Endothelial cell of umbilical vein (primary cell): ENCODE measurements around the gene VWA7. TPM values are rescaled to one million over a fixed set of nuclear protein-coding genes. Genes with fewer than 3 reads are reported as not detected.
A peak's percentile ranks its signal among the peaks of the same experiment; 100 is the strongest.

ENCODE experiments used
- BruUV-seq: library from RNA; stranded (reverse); fragments of 400-500 nt; replicated peaks from 2 replicates; lab custom pipeline; 2021; lab: Mats Ljungman, UMichigan
- CTCF ChIA-PET: fragments of 300-600, 350-600 bp; sonication (Branson Sonifier 250); formaldehyde crosslinking; loops from one replicate; lab custom pipeline; 2021; ENCODE audit warnings: antibody characterized with exemption, inconsistent platforms; lab: Charles Lee
- POLR2A ChIA-PET: fragments of 300-600, 350-600 bp; sonication (Branson Sonifier 250); formaldehyde crosslinking; loops from one replicate; lab custom pipeline; 2021; ENCODE audit warnings: antibody characterized with exemption, inconsistent platforms; lab: Charles Lee
- DNase-seq: peaks from one replicate; pipeline ENCODE4 v3.0.0-alpha.2; 2011; ENCODE audit warnings: low read depth, low spot score
- FAIRE-seq: peaks from 2 replicates; lab custom pipeline; 2011; peaks lifted over from hg19 to GRCh38; lab: Jason Lieb, UNC
- H2AFZ ChIP-seq: 2 replicates; pipeline ENCODE4 v1.6.0; 2012; ENCODE audit warnings: low read depth, low read length, control low read depth, inconsistent platforms
- H3K27ac ChIP-seq: 2 replicates; pipeline ENCODE4 v1.5.1; 2011; ENCODE audit warnings: low read depth, mild to moderate bottlenecking, control low read depth, low read length, moderate library complexity; ENCODE audit not compliant: insufficient read depth
- H3K27me3 ChIP-seq, 2 experiments: 2 replicates each; pipeline versions ENCODE4 v1.6.0 to v1.6.1; 2011; ENCODE audit warnings: low read length in 2 of 2, mixed read lengths in 1 of 2; ENCODE audit not compliant: control insufficient read depth in 2 of 2, insufficient read depth in 2 of 2
- H3K36me3 ChIP-seq, 2 experiments: 2 replicates in 1 of 2; 3 replicates in 1 of 2; pipeline ENCODE4 v1.5.1; 2011; ENCODE audit warnings: low read length in 2 of 2, mild to moderate bottlenecking in 1 of 2, moderate library complexity in 1 of 2; ENCODE audit not compliant: control insufficient read depth in 2 of 2, insufficient read depth in 2 of 2; ENCODE audit errors: extremely low read depth in 1 of 2
- H3K4me1 ChIP-seq: 3 replicates; pipeline ENCODE4 v1.5.1; 2011; ENCODE audit warnings: mild to moderate bottlenecking, low read length; ENCODE audit not compliant: control insufficient read depth, insufficient read depth; ENCODE audit errors: extremely low read depth
- H3K4me2 ChIP-seq: 2 replicates; pipeline ENCODE4 v1.6.1; 2011; ENCODE audit warnings: low read length, control low read depth, mixed read lengths; ENCODE audit not compliant: insufficient read depth
- H3K4me3 ChIP-seq, 3 experiments: fragments of 200-600 bp in 1 of 3; sonication (generic), shearing (Covaris generic) in 1 of 3; replicated peaks in 1 of 3; 2 replicates each; pipeline ENCODE4 v1.5.1; 2011 to 2016; ENCODE audit warnings: control low read depth in 3 of 3, low read length in 3 of 3, mild to moderate bottlenecking in 2 of 3, inconsistent platforms in 1 of 3, low read depth in 1 of 3, moderate library complexity in 1 of 3; ENCODE audit not compliant: insufficient read depth in 1 of 3
- H3K79me2 ChIP-seq: 2 replicates; pipeline ENCODE4 v1.6.0; 2012; ENCODE audit warnings: low read length, inconsistent platforms; ENCODE audit not compliant: control insufficient read depth, insufficient read depth
- H3K9ac ChIP-seq: replicated peaks from 2 replicates; pipeline ENCODE3; 2011; ENCODE audit warnings: low read length, control low read depth; ENCODE audit not compliant: insufficient read depth; ENCODE audit errors: extremely low read depth
- H3K9me1 ChIP-seq: replicated peaks from 3 replicates; pipeline ENCODE4 v1.6.0; 2011; ENCODE audit warnings: mild to moderate bottlenecking, low read length; ENCODE audit not compliant: control insufficient read depth, insufficient read depth; ENCODE audit errors: extremely low read depth
- H3K9me3 ChIP-seq: replicated peaks from 2 replicates; pipeline ENCODE4 v1.5.1; 2012; ENCODE audit warnings: low read length, inconsistent platforms; ENCODE audit not compliant: control insufficient read depth, insufficient read depth
- H4K20me1 ChIP-seq: replicated peaks from 2 replicates; pipeline ENCODE3; 2011; ENCODE audit warnings: mild to moderate bottlenecking, low read length; ENCODE audit not compliant: control insufficient read depth, insufficient read depth; ENCODE audit errors: extremely low read depth
- CTCF ChIP-seq, 2 donors: IDR thresholded peaks; 1 replicate in 1 of 2; 2 replicates in 1 of 2; pipeline ENCODE4 v1.5.1; 2011; ENCODE audit warnings: low read length in 2 of 2, mild to moderate bottlenecking in 2 of 2, moderate library complexity in 2 of 2, control low read depth in 1 of 2, inconsistent platforms in 1 of 2, low read depth in 1 of 2; ENCODE audit not compliant: insufficient read depth in 1 of 2; ENCODE audit errors: extremely low read depth in 1 of 2
- EZH2 ChIP-seq: IDR thresholded peaks from 2 replicates; pipeline ENCODE4 v1.6.1; 2012; ENCODE audit warnings: borderline replicate concordance, low read depth, mild to moderate bottlenecking, moderate library complexity, low read length, inconsistent platforms; ENCODE audit not compliant: severe bottlenecking
- FOS ChIP-seq: IDR thresholded peaks from 2 replicates; pipeline ENCODE4 v1.6.1; 2011; ENCODE audit warnings: mild to moderate bottlenecking, low read length, moderate library complexity, borderline replicate concordance; ENCODE audit not compliant: insufficient read depth
- GATA2 ChIP-seq: IDR thresholded peaks from 2 replicates; pipeline ENCODE4 v1.7.0; 2011; ENCODE audit warnings: low read depth, mild to moderate bottlenecking, moderate library complexity, mixed read lengths, low read length; ENCODE audit not compliant: insufficient read length, insufficient read depth
- JUN ChIP-seq: IDR thresholded peaks from 2 replicates; pipeline ENCODE4 v1.6.1; 2011; ENCODE audit warnings: borderline replicate concordance, low read depth; ENCODE audit not compliant: insufficient read length, insufficient read depth
- MAX ChIP-seq: IDR thresholded peaks from 2 replicates; pipeline ENCODE4 v1.6.1; 2011; ENCODE audit not compliant: insufficient read depth, insufficient read length
- MYC ChIP-seq: IDR thresholded peaks from one replicate; pipeline ENCODE4 v1.6.1; 2011; ENCODE audit warnings: mild to moderate bottlenecking, low read depth, low read length
- POLR2A ChIP-seq: IDR thresholded peaks from 2 replicates; pipeline ENCODE4 v1.6.1; 2012; ENCODE audit warnings: low read depth, mild to moderate bottlenecking, control low read depth, low read length
- POLR2AphosphoS5 ChIP-seq: IDR thresholded peaks from 2 replicates; pipeline ENCODE4 v1.6.1; 2012; ENCODE audit warnings: low read depth, mild to moderate bottlenecking, control low read depth, low read length, moderate library complexity; ENCODE audit not compliant: insufficient read depth
- dilution Hi-C: fragments of 300-500 bp; cut with MboI; formaldehyde crosslinking; loops from one replicate; pipeline ENCODE4 v1.15.0; 2019; ENCODE audit warnings: low sequenced_read_pairs; ENCODE audit not compliant: extremely low pct_ligation_motif_present
- intact Hi-C: fragments of 100-400 bp; cut with micrococcal nuclease; formaldehyde crosslinking; loops from one replicate; pipeline ENCODE4 v1.10.0; 2022
- polyA plus RNA-seq, 4 experiments: library from polyadenylated mRNA; depleted of rRNA in 3 of 4; stranded (reverse) in 3 of 4; unstranded in 1 of 4; fragments of >200 nt; gene quantifications; 2 replicates each; pipeline versions ENCODE4 v1.2.1 to v1.2.3, GENCODE V29; 2011 to 2012; ENCODE audit warnings: missing spikeins in 1 of 4
- total RNA-seq: library from RNA; stranded (reverse); gene quantifications from 2 replicates; pipeline ENCODE4 v1.2.3, GENCODE V29; 2021

VWA7 gene
- total and polyA plus RNA-seq, 2 donors (not counting 3 experiments of a cell fraction or from before 2014, with no cell fraction given) = 0.11 to 0.51 TPM

GRCh38 chr6:31763619-31763940 is 13.5 kb downstream of the VWA7 start:
- no peak overlapping the region for H3K4me3 ChIP-seq
- no peaks in the 10 kb centered on the region for H3K9me1 ChIP-seq
- no peaks in the 10 kb centered on the region for H3K4me1 ChIP-seq
- H3K9ac ChIP-seq = no peak overlapping the region
- TF ChIP-seq FOS (no peak), JUN (no peak), EZH2 (no peak), GATA2 (no peak), CTCF (IDR thresholded peaks at IDR 0.05; ENCODE audit: extremely low read depth in 1 of 2, insufficient read depth in 1 of 2, low read depth in 1 of 2, low read length in 2 of 2) (no peak), MYC (no peak), MAX (no peak), POLR2AphosphoS5 (no peak), POLR2A (no peak)
- no peaks in the 10 kb centered on the region for H4K20me1 ChIP-seq
- POLR2A ChIA-PET = no interaction called here
- H3K27ac ChIP-seq = no peak overlapping the region
- CTCF ChIA-PET = interaction anchor here (0.5 to 0.7 kb wide), 2 partner anchors 27 to 34 kb away, joined by 3 read pairs; no protein-coding TSS in a partner anchor
- no peaks in the 10 kb centered on the region for H3K27me3 ChIP-seq
- intact Hi-C loops (no loop called here), dilution Hi-C loops (no loop called here)
- DNase-seq (peak; percentile 29), FAIRE-seq (peak; percentile 37)
- H3K4me2 ChIP-seq = no peak overlapping the region
- no peaks in the 10 kb centered on the region for H3K9me3 ChIP-seq
- H3K79me2 ChIP-seq = no peaks in the 10 kb centered on the region
- H2AFZ ChIP-seq = no peak overlapping the region
- BruUV-seq = no TSS peak
- H3K36me3 ChIP-seq = peaks cover 2% of the 10 kb centered on the region in 2 experiments
